HK-2 (cell line): Measurements from ENCODE around the gene LIMK2.
"Not testable (repeated sequence)": the region's sequence is repeated elsewhere in the genome, so short reads cannot be mapped to it uniquely, and the experiment has no call there.

Experiments used
- DNase-seq: peaks from one replicate; pipeline ENCODE4 v3.0.0-alpha.2; 2018; ENCODE audit not compliant: unreplicated experiment

The LIMK2 gene

GRCh38 chr22:31211482-31211861 is 626 bp upstream of the LIMK2 start:
- DNase-seq: no peak

- DNase-seq: no peak
Observed at GRCh38 chr22:31212783-31213629, 908 bp downstream of the LIMK2 start.

- DNase-seq: no peak
Observed at GRCh38 chr22:31215018-31215535, 3.0 kb downstream of the LIMK2 start.

GRCh38 chr22:31218565-31219262 is 6.6 kb downstream of the LIMK2 start:
- no peak for DNase-seq

- no peak for DNase-seq
Observed at GRCh38 chr22:31221084-31221483, 9.0 kb downstream of the LIMK2 start.

- DNase-seq: no peak
Observed at GRCh38 chr22:31222736-31223135, 10.6 kb downstream of the LIMK2 start.

GRCh38 chr22:31223786-31224191 is 11.7 kb downstream of the LIMK2 start:
- no peak for DNase-seq

- not testable (repeated sequence) for DNase-seq
Observed at GRCh38 chr22:31224691-31225090, 12.6 kb downstream of the LIMK2 start.

- DNase-seq: no peak
Observed at GRCh38 chr22:31227186-31227585, 15.1 kb downstream of the LIMK2 start.

- no peak for DNase-seq
Observed at GRCh38 chr22:31229402-31230079, 17.4 kb downstream of the LIMK2 start.

GRCh38 chr22:31230155-31230870 is 18.2 kb downstream of the LIMK2 start:
- DNase-seq: no peak

- DNase-seq: no peak
Observed at GRCh38 chr22:31230871-31231621, 18.9 kb downstream of the LIMK2 start.

- no peak for DNase-seq
Observed at GRCh38 chr22:31233001-31233400, 20.9 kb downstream of the LIMK2 start.

GRCh38 chr22:31235081-31235480 is 23.0 kb downstream of the LIMK2 start:
- no peak for DNase-seq

GRCh38 chr22:31236044-31236443 is 23.9 kb downstream of the LIMK2 start:
- not testable (repeated sequence) for DNase-seq

GRCh38 chr22:31238057-31238456 is 26.0 kb downstream of the LIMK2 start:
- no peak for DNase-seq

- no peak for DNase-seq
Observed at GRCh38 chr22:31239771-31240370, 27.8 kb downstream of the LIMK2 start.

GRCh38 chr22:31241200-31241599 is 29.1 kb downstream of the LIMK2 start:
- no peak for DNase-seq

- DNase-seq: no peak
Observed at GRCh38 chr22:31241936-31242335, 29.8 kb downstream of the LIMK2 start.

- peak; percentile 11 for DNase-seq
Observed at GRCh38 chr22:31243339-31244045, 31.4 kb downstream of the LIMK2 start.
